Subcutaneous adipose tissue (tissue), 4 donors: ENCODE results near the gene ROGDI. TPM values are rescaled to one million over a fixed set of nuclear protein-coding genes. Genes with fewer than 3 reads are reported as not detected.

Experiments
- total RNA-seq, 4 donors: library from RNA; depleted of rRNA; stranded (reverse); fragments of >200 nt; gene quantifications; one replicate each; pipeline ENCODE4 v1.1.0, GENCODE V29; 2016
- TF ChIP-seq, protein P1 (sequence below): fragments of 450-650 bp; IDR thresholded peaks from one replicate; pipeline ENCODE4 v1.5.1; 2016; ENCODE audit warnings: low read depth, mild to moderate bottlenecking, control low read depth, antibody characterized with exemption, moderate library complexity

The ROGDI gene
- total RNA-seq, 4 donors from 2014 or later: 4.2 to 8.8 (median 5.5) TPM

GRCh38 chr16:4813251-4814003, 11.0 kb upstream of the ROGDI start:
- TF ChIP-seq, protein P1, sequence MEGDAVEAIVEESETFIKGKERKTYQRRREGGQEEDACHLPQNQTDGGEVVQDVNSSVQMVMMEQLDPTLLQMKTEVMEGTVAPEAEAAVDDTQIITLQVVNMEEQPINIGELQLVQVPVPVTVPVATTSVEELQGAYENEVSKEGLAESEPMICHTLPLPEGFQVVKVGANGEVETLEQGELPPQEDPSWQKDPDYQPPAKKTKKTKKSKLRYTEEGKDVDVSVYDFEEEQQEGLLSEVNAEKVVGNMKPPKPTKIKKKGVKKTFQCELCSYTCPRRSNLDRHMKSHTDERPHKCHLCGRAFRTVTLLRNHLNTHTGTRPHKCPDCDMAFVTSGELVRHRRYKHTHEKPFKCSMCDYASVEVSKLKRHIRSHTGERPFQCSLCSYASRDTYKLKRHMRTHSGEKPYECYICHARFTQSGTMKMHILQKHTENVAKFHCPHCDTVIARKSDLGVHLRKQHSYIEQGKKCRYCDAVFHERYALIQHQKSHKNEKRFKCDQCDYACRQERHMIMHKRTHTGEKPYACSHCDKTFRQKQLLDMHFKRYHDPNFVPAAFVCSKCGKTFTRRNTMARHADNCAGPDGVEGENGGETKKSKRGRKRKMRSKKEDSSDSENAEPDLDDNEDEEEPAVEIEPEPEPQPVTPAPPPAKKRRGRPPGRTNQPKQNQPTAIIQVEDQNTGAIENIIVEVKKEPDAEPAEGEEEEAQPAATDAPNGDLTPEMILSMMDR: no peak

- TF ChIP-seq, protein P1: no peak
These were observed 9.3 kb upstream of the ROGDI start for GRCh38 chr16:4811773-4812172.

DNA sequence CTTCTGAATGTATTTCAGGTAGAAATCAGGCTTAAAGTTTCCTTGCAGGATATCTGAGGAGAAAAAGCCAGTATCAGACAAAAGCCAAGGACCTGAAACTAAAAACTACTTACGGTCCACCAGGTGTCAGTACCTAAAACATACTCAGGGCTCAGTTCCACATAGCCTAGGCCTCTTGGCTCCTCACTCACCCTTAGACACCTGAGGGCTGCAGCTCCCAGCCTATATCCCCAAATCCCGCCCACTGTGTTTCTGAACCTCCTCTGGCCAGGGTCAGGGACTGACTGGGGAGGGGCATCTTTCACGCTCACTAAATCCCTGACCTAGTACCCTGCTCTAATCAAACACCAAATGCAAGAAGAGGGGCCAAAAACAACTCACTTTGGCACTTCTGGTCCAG, 8.8 kb upstream of the ROGDI start:
- TF ChIP-seq, protein P1: no peak

DNA sequence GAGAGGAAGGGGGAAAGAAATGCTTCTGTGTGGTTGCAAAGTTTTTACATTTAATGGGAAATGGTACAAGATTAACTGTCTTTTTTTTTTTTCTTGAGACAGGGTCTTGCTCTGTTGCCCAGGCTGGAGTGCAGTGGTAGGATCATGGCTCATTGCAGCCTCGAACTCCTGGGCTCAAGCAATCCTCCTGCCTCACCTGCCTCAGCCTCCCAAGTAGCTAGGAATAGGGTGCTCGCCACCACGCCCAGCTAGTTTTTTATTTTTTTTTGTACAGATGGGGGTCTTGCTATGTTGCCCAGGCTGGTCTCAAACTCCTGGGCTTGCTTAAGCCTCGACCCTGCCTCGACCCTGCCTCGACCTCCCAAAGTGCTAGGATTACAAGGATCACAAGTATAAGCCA, 3.8 kb upstream of the ROGDI start:
- TF ChIP-seq, protein P1: no peak

DNA sequence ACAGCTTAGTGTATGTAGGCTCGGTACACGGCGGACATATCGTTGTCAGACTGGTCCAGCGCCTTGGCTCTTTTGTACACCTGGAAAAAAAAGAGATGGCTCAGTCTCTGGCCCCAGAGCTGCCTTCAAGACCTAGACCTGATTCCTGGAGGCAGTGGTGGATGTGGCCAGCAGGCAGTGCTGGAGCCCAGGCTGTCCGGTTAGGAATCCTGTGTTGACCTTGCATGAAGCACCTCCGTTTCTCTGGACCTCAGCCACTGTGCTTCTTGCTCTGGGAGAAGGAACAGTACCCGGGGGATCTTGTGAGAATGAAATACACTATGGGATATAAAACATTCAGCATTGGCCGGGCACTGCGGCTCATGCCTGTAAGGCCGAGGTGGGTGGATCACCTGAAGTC, 2.8 kb upstream of the ROGDI start:
- TF ChIP-seq, protein P1: no peak

DNA sequence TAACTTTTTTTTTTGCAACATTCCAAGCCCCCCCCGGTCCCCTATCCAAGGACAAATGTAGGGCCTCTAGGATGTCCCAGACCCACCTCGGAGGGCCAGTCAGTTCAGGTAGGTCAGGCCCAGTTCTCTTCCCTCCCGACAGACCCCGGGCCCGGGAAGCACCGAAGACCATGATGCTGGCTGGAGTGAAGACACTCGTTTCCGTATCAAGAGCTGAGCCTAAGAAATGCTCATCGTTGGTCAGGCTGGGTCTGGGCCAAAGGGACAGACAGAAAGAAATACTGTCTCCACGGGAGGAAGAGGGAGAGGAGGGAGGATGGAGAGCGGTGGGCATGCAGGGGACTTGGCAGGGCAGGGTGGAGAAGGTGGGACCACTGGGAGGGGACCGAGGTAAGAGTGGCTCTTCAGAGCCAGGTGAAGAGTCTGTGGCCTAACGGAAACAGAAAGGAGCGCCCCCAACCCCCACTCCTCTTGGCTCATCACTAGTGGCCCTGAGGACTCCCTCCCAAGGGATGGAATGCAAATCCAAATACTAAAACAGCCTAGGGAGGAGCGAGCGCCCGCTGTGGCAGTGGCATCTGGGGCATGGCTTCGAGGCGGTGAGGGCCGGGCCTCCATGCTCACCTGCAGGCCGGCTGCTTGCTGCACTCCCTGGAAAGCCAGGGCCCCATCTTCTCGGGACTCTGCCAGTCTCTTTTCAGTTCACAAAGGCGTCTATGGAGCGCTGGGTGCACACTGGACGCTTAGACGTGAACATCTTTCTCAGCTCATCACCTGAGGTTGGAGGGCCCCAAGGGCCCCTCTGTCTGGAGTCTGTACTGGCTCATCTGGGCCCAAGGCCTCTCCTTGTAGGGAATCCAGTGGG, 1.7 kb upstream of the ROGDI start:
- TF ChIP-seq, protein P1: no peak

GRCh38 chr16:4803401-4803844, 990 bp upstream of the ROGDI start:
- TF ChIP-seq, protein P1: no peak
